Keratinocyte (primary cell): Measurements from ENCODE around the gene CLK3.

Experiments
- CTCF ChIP-seq, 3 experiments: IDR thresholded peaks in 1 of 3; conservative IDR thresholded peaks in 1 of 3; optimal IDR thresholded peaks in 1 of 3; 2 replicates in 2 of 3; 3 replicates in 1 of 3; pipeline versions ENCODE3 to v1.5.1; 2011; ENCODE audit warnings: low read length in 3 of 3, mild to moderate bottlenecking in 3 of 3, moderate library complexity in 2 of 3, control low read depth in 1 of 3, inconsistent platforms in 1 of 3; ENCODE audit not compliant: insufficient read depth in 2 of 3; ENCODE audit errors: extremely low read depth in 1 of 3
- EZH2 ChIP-seq: IDR thresholded peaks from one replicate; pipeline ENCODE4 v1.6.1; 2012; ENCODE audit warnings: inconsistent platforms, mild to moderate bottlenecking, low read length, moderate library complexity

DNA sequence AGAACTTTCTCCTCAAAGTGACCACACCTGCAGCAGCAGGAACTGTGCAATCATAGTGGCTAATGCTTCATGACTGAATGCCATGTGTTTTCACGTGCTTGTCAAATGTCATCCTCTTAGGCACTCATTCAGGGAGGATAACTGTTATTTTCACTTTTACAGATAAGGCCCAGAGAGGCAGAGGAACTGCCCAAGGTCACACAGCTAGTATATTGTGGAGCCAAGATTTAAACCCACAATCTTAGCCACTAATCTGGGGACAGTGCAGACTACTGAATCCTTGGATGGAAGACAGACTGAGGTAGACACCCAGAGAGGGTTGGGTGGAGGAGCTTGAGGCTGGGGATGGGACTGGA lies 9.9 kb upstream of the CLK3 start:
- TF ChIP-seq CTCF (optimal IDR thresholded peaks at IDR 0.05 in 1 of 3, IDR thresholded peaks at IDR 0.05 in 1 of 3, conservative IDR thresholded peaks at IDR 0.05 in 1 of 3; ENCODE audit: extremely low read depth in 1 of 3, insufficient read depth in 2 of 3, low read length in 3 of 3) (no peak), EZH2 (no peak)
